Kidney epithelial cell (primary cell): Measurements from ENCODE around the gene HENMT1. TPM values are rescaled to one million over a fixed set of nuclear protein-coding genes. Genes with fewer than 3 reads are reported as not detected.

Experiments
- DNase-seq: peaks from one replicate; pipeline ENCODE4 v3.0.0-alpha.2; 2010; ENCODE audit warnings: low read depth
- H3K27me3 ChIP-seq: 2 replicates; pipeline ENCODE4 v1.6.0; 2011; ENCODE audit warnings: low read length; ENCODE audit not compliant: control insufficient read depth, insufficient read depth
- H3K36me3 ChIP-seq: 2 replicates; pipeline ENCODE4 v1.5.1; 2011; ENCODE audit warnings: low read length; ENCODE audit not compliant: control insufficient read depth, insufficient read depth
- H3K4me3 ChIP-seq: 2 replicates; pipeline ENCODE4 v1.5.1; 2011; ENCODE audit warnings: low read depth, mild to moderate bottlenecking, control low read depth, low read length
- total RNA-seq: library from RNA; depleted of rRNA; stranded (reverse); fragments of >200 nt; gene quantifications from 2 replicates; pipeline ENCODE4 v1.2.3, GENCODE V29; 2015
- TF ChIP-seq, protein P1 (sequence below): IDR thresholded peaks from 2 replicates; pipeline ENCODE4 v1.5.1; 2011; ENCODE audit warnings: mild to moderate bottlenecking, moderate library complexity, low read length, control low read depth, inconsistent platforms; ENCODE audit not compliant: insufficient read depth, poor library complexity, severe bottlenecking

HENMT1 gene
- total RNA-seq, 1 donor from 2014 or later: 6.6 TPM

DNA sequence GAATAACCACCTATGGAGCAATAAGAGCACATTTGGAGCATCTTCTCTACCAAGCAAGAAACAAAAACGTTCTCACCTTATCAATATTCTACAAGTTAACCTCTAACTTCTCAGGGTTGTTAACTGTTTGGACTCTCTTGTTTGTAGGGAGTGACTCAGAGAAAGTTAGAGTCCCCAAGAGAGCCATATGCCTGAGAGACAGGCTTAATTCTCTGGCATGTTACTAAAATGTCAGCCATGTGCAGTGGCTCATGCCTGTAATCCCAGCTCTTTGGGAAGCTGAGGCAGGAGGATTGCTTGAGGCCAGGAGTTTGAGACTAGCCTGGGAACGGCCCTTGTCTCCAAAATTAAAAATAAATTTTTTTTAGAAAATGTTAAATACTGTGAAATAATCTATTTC is 4.2 kb upstream of the HENMT1 start:
- no peak for DNase-seq
- Histone ChIP-seq H3K4me3 (no peak overlapping the region), H3K27me3 (no peaks in the 10 kb centered on the region), H3K36me3 (no peaks in the 10 kb centered on the region)
- TF ChIP-seq, protein P1, sequence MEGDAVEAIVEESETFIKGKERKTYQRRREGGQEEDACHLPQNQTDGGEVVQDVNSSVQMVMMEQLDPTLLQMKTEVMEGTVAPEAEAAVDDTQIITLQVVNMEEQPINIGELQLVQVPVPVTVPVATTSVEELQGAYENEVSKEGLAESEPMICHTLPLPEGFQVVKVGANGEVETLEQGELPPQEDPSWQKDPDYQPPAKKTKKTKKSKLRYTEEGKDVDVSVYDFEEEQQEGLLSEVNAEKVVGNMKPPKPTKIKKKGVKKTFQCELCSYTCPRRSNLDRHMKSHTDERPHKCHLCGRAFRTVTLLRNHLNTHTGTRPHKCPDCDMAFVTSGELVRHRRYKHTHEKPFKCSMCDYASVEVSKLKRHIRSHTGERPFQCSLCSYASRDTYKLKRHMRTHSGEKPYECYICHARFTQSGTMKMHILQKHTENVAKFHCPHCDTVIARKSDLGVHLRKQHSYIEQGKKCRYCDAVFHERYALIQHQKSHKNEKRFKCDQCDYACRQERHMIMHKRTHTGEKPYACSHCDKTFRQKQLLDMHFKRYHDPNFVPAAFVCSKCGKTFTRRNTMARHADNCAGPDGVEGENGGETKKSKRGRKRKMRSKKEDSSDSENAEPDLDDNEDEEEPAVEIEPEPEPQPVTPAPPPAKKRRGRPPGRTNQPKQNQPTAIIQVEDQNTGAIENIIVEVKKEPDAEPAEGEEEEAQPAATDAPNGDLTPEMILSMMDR: no peak

DNA sequence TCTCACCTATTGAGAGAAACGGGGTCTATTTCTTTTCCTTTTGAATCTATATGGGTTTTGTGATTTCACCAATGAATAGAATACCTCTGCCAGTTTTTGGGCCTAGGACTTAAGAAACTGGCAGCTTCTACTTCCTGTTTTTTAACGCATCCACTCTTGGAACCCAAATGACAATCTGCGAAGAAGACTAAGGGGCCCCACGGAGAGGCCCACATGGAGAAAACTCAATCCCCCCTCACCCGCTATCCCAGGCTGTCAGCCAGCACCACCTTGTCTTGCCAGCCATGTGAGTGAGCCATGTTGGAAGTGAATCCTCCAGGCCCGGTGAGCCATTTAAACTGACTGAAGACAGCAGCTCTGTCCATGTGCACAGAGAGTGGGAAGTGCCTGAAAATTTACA is 3.6 kb upstream of the HENMT1 start:
- Histone ChIP-seq H3K27me3 (no peaks in the 10 kb centered on the region), H3K36me3 (no peaks in the 10 kb centered on the region), H3K4me3 (no peak overlapping the region)
- DNase-seq: no peak
- TF ChIP-seq, protein P1: no peak

GRCh38 chr1:108663074-108663473 is 2.2 kb upstream of the HENMT1 start:
- Histone ChIP-seq H3K36me3 (no peaks in the 10 kb centered on the region), H3K27me3 (no peaks in the 10 kb centered on the region), H3K4me3 (no peak overlapping the region)
- TF ChIP-seq, protein P1: no peak
- no peak for DNase-seq

DNA sequence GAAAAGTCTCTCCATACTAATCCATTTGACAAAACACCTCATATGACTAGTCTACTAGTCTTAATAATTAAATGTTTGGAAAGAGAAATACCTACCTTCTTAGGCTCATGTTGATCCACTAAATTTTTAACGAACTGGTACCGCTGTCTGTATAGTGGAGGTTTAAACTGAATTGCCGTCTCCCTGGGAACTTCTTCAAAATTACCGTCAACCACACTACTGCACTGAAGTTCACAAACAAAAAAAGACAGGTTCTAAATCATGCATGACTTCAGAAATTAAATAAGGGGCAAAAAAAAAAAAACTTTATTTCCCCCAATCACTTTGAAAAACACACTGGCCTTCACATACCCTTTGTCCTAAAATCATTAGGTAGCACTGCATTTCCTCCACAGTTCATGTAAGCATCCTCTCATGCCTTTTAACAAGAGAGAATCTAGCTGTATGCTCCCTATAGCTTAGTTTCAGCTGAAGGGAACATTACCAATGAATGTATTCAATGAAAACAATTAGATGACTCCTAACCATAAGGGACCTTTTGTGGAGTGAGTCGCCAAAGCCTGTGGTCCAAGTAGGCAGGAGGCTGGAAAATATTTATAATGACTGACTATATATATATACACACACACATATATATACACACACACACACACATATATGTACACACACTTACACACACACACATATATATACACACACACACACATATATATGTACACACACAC is 3.4 kb downstream of the HENMT1 start:
- H3K36me3 ChIP-seq: no peaks in the 10 kb centered on the region
- H3K4me3 ChIP-seq: no peak overlapping the region
- DNase-seq: no peak
- TF ChIP-seq, protein P1: no peak
- no peaks in the 10 kb centered on the region for H3K27me3 ChIP-seq

DNA sequence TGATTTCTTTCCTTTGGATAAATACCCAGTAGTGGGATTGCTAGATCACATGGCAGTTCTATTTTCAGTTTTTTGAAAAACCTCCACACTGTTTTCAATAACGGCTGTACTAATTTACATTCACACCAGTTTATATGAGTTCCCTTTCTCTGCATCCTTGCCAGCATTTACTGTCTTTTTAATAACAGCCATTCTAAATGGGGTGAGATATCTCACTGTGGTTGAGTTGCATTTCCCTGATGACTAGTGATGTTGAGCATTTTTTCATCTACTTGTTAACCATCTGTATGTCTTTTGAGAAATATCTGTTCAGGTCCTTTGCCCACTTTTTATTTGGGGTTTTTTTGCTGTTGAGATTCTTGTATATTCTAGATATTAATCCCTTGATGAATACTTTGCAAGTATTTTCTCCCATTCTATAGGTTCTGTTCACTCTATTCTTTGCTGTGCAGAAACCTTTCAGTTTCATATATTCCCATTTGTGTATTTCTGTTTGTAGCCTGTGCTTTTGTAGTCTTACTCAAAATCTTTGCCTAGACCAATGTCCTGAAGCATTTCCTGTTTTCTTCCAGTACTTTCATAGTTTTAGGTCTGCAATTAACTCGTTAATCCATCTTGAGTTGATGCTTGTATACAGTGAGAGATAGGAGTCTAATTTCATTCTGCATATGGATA is 7.3 kb downstream of the HENMT1 start:
- no peaks in the 10 kb centered on the region for H3K36me3 ChIP-seq
- TF ChIP-seq, protein P1: no peak
- no peak for DNase-seq
- no peaks in the 10 kb centered on the region for H3K27me3 ChIP-seq
- H3K4me3 ChIP-seq: no peak overlapping the region
